GM19455 (cell line): ENCODE measurements around the gene JAG1.
"Not testable (repeated sequence)": the region's sequence is repeated elsewhere in the genome, so short reads cannot be mapped to it uniquely, and the experiment has no call there.

Experiments used
- ATAC-seq: cut with Tn5 transposase; IDR thresholded peaks from one replicate; pipeline ENCODE4 v1.9.1; 2021; ENCODE audit not compliant: unreplicated experiment

The JAG1 gene

DNA sequence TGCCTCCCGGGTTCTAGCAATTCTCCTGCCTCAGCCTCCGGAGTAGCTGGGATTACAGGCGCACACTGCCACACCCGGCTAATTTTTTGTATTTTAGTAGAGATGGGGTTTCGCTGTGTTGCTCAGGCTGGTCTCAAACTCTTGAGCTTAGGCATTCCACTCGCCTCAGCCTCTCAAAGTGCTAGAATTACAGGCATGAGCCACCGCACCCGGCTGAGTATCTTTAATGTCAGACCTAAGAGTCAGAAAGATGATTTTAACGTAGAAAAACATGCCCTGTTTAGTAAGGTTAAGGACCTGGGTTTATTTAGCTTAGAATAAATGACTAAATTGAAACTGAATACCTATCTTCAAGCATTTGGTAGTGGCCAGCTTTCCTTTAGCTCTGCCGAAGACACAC is 83.4 kb downstream of the JAG1 start:
- ATAC-seq = not testable (repeated sequence)
